GM19193 (cell line): ENCODE measurements around the gene PEF1.

Experiments
- POLR2A ChIP-seq: IDR thresholded peaks from 4 replicates; pipeline ENCODE4 v1.6.1; 2011; ENCODE audit not compliant: insufficient read depth, insufficient read length; ENCODE audit errors: extremely low read depth

PEF1 gene

DNA sequence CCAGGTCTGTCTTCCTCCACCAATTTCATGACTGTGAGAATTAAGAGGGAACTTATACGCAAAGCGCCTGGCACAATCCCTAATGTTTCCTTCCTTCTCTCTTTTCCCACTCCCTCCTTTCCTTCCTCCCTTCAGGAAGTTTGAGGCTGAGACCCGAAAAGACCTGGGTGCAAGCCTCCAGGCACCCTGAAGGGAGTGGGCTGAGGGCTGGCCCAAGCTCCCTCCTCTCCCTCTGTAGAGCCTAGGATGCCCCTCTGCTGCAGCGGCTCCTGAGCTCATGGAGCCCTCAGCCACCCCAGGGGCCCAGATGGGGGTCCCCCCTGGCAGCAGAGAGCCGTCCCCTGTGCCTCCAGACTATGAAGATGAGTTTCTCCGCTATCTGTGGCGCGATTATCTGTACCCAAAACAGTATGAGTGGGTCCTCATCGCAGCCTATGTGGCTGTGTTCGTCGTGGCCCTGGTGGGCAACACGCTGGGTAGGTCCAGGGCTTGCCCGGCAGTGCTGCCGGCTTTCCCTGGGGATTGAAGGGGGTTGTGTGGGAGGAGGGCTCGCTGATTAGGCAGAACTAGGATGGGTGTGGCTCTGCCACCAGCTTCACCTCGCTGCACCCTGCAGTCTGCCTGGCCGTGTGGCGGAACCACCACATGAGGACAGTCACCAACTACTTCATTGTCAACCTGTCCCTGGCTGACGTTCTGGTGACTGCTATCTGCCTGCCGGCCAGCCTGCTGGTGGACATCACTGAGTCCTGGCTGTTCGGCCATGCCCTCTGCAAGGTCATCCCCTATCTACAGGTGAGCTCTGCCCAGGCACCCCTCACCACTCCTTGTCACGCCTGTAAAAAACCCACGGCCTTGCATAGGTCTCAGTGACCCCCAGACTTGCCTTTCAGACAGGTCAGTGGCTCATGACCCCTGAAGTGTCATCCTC is 25.5 kb downstream of the PEF1 start:
- no peak for TF ChIP-seq POLR2A

DNA sequence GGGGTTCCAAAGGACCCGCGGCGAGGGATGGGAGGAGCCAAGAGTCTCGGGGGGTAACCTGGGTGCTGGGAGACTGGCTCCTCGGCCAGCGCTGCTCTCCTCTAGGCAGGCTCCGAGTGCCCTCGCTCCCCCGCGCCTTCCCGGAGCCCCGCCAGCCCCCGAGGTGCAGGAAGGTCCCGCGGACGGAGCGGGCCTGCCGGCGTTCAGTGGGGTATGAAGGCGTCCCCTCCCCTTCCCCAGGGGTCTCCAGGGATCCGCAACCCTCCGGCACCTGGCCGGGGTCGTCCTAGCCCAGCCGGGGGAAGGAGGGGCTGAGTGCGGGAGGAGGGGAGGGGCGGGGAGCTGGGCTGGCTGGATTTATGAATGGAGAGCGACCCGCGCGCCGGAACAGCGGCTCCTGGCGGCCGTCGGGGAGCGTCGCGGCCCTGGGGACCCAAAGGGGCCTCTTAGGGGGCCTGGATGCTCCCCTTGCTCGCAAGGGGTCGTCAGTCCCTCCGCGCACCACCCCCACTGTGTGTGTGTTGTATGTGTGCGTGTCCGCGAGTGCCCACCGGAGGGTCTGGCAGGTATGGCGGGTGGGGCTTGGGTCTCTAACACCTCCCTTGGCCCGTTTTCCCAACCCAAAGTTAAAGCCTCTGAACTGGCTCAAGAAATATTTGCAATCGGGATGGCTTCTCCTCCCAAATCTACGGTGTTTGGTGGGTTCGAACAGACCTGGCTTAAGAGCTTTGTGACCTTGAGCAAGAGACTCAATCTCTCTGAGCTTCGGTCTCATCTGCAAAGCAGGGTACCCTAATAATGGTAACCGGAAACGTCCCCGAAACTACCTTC is 26.5 kb downstream of the PEF1 start:
- TF ChIP-seq POLR2A: no peak

DNA sequence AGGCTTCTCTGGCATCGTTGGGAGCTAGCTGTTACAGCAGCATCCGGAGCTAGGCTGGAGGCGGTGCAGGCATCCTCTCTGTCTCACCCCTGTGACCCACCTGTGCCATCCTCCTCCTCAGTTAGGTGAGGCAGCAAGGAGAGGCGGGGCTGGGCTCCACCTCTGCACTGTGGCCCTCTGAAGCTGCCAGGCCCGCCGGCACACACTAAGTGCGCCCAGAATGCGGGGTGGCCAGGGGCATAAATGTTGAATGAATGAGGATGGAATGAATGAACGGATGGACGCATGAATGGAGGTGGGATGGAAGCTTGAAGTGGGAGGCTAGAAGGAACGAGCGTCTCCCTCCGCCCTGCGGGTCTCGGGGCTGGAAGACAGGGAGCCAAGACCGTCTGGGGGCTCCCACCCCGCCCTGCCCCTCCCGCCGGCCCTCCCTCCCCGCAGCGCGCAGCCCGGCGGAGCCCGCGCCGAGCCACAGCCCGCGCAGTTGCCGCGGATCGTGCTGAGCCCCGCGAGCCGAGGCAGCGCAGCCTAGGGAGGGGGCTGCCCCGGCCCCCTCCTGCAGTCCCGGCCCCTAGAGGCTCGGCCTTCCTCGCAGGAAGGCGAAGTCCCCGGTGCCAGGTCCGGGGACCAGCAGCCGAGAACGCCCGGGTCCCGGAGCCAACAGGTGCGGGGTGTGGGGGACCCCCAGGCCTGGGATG is 27.3 kb downstream of the PEF1 start, which contains the start of gene HCRTR1:
TSS of gene HCRTR1 (plus strand) at position 472 of the 698 bp plus-strand sequence. CDS start 1,504 bp downstream, outside the sequence.
- no peak for TF ChIP-seq POLR2A

DNA sequence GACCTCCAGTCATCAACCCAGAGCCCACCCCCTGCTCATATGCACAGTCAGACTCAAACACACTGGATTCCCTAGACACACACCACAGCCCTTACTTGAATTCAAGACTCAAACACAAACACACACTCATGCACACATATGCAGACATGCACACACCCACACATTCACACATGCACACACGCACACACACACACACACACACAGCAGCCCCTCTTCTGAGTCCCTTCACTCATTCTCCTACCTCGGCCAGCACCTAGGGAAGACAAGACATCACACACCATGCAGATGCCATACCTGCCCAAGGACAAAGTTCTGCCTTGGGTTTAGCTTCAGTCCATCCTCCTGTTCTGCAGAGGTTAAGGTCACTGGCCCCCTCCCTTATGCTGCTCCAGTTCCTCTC is 28.7 kb downstream of the PEF1 start:
- TF ChIP-seq POLR2A: no peak

DNA sequence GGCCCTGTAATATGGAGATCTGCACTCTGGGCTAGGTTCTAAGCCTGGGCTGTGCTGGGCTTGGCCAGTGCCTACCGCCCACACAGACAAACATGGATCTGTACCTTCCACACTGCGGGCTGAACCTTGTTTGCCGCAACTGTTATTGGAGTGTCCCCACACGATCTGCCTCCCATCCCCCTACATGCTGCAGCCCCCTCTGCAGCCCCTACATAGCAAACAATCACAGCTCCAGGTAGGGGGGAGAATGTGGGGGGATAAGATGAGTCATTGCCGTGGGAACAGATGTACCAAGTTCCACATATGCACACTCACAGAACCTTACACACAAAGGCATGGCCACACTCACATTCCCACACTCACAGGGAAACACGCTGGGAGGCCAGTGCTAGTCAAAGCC is 29.3 kb downstream of the PEF1 start:
- no peak for TF ChIP-seq POLR2A

DNA sequence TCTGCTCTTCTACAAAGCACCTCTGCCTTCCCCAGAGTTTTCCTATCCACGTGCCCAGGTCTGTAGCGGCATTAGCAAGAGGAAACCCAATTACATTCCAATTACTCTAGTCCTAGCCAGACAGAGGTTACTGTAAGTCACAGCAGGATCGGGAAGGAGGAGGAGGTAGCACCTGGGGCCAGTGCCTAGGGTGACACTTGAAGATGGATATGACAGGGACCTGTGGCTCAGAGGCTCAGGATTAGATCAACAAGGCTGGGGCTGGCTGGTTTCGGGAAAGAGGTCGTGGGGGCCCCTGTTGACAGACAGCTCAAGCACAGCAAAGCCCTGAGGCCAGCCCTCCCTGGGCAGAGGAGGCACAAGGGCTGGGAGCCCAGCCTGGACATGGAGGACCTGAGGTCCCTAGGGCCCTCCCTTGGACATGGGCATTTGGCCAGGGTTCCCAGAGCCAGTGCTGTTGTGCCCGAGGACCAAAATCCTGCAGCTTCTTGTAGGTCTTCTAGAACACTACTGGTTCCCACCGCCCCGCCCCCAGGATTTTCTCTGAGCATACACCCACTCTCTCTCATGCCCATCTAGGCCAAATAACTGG is 30.2 kb downstream of the PEF1 start:
- TF ChIP-seq POLR2A: no peak

DNA sequence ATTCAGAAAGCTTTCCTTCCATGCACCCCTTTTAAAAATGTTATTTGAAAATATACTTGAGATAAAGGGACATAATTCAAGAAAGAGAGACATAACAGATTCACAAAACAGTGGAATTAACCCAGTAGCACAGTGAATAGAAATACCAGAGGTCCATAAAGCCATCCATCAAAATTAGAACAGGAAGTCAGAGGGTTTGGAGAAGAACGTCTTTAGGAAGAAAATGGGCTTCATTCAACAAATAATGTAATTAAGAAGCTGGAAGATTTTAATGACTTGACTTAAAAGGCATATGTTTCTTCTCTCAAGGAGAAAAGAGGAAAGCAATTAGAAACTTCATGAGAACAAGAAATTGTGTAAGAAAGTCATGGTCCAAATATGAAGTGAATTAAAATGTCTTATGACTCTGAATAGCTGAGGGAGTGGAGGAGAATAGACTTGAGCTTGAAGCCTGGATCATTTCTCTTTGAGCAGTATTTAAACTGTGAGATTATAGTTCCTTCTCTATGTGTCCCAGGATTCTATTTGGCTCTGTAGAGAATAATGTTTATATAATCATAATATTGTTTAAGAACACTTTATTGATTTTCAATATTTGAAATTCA is 35.1 kb downstream of the PEF1 start:
- TF ChIP-seq POLR2A: no peak

DNA sequence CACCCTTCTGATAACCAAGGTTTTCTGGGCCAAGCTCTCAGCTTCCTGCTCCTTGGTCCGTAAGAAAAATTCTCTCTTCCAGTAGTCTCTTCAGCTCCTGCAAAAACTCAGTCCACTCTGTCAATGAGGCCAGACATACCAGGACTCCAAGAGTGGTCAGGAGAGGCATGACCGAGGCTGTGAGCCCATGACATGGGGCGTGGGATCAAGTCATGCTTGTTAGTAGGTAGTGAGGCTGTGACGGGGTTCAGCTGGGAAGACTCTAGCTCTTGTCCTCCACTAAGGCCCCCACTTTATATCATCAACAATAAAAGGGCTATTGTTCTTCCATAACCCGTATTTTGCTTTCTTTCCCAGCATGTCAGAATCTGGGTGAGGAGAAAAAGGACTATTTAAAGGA is 37.3 kb downstream of the PEF1 start:
- TF ChIP-seq POLR2A: no peak

DNA sequence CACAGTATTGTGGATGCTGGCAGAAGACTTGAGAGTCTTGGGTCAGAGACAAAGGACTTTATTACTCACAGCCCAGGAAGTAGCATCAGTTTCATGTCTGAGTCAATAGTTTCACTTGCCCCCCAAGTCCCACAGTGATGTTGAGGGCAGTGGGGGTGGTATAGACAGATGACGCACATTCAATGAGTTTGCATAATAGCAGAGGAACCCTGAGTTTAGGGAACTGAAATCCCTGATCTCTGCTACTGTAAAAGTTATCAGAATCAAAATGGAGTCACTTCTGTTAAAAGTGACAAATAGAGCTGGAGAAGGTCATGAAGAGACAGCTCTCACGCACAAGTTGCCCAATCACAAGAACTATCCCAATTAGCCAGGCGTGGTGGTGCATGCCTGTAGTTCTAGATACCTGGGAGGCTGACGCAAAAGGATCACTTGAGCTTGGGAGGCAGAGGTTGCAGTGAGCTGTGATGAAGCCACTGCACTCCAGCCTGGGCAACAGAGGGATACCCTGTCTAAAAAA is 38.7 kb downstream of the PEF1 start:
- TF ChIP-seq POLR2A: no peak

DNA sequence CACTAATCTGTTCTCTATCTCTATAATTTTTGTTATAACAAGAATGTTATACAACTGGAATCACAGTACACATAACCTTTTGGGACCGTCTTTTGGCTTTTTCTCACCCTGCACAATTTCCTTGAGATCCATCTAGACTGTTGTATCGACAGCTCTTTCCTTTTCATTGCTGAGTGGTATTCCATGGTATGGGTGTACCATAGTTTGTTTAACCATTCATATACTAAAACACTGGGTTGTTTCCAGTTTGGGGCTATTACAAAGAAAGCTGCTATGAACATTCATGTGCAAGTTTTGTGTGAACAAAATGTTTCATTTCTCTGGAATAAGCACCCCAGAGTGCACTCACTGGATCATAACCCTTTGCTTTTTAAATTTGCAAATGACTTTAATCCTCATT is 42.6 kb downstream of the PEF1 start:
- no peak for TF ChIP-seq POLR2A

DNA sequence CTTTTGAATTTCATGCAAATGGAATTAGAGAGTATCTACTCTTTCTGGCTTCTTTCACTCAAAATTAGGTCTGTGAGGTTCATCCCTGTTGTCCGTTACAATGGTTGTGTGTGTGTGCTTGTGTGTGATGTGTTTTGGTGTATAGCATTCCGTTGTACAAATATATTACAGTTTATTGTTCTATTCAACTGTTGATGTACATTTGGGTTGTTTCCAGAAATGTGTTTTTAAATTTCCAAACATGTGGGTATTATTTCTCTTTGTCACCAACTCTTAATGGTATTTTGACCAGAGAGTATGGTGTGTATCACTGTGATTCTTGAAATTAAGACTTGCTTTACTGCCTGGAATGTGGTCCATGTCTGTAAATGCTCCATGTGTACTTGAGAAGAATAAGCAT is 44.0 kb downstream of the PEF1 start:
- TF ChIP-seq POLR2A: no peak

DNA sequence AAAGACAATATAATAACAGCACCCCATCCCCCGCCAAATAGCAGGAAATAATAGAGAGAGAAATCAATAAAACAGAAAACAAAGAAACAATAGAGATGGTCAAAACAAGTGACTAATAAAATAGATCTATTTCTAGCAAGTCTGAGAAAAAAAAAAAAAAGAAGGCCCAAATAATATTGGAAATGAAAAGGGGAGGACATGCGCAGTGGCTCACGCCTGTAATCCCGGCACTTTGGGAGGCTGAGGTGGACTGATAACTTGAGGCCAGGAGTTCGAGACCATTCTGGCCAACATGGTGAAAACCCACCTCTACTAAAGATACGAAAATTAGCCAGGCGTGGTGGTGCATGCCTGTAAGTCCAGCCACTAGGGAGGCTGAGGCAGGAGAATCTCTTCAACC is 45.7 kb downstream of the PEF1 start:
- no peak for TF ChIP-seq POLR2A

DNA sequence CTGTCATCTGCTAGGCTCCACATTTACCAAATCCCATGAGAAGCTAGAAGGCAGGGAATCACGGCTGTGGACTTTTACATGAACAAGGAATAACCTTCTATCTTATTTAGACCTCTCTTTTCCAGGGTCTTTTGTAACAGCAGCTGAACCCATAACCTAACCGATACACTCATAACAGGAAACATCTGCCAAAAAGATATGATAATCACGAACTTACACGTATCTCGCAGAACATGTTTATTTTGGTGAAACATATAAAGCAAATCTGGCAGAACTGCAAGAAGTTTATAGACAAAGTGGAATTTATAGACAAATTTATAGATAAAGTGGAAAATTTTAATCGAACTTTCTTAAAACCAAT is 48.0 kb downstream of the PEF1 start:
- no peak for TF ChIP-seq POLR2A

DNA sequence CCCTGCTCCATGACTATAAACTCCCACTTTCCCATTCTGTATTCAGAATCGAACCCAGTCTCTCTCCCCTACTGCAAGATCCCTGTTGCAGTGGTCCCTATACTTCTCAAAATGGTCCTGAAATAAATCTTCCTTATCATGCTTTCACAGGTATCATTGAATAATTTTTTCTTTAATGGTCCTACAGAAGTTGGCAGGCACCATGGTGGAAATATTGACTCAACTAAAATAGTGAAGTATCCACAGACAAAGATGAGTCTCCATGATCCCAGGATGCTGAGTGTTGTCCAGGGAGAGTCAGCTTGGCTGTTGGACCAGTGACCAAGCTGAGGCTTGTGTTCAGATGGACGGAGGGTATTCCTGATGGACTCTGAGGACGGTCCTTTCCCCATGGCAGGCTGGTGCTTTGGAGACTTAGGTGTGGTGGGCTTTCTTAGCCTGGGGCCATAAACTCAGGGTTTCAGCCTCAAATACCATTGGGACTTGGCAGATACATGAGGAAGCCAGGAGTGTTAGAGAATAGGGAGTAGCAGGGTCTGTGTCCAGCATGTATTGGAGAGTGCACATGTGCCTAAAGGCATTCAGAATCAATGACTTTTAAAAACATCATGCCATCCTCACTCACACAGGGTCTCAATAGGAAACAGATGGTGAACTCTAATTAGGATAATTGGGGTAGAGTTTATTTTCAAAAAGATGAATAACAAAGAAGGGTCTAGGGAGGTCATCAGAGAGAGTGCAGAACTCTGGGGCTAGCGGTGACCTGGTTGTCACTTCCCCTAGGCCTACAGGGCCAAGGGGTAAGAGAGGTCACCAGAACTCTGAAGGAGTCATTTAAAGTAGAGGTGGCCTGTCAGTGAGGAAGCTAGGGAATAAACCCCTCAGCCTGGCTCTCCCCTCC is 48.6 kb downstream of the PEF1 start:
- no peak for TF ChIP-seq POLR2A
